GM19467 (cell line): ENCODE results near the gene USP34.

Experiments
- ATAC-seq: cut with Tn5 transposase; IDR thresholded peaks from one replicate; pipeline ENCODE4 v1.9.1; 2021; ENCODE audit warnings: mild to moderate bottlenecking, moderate library complexity; ENCODE audit not compliant: unreplicated experiment

The USP34 gene

DNA sequence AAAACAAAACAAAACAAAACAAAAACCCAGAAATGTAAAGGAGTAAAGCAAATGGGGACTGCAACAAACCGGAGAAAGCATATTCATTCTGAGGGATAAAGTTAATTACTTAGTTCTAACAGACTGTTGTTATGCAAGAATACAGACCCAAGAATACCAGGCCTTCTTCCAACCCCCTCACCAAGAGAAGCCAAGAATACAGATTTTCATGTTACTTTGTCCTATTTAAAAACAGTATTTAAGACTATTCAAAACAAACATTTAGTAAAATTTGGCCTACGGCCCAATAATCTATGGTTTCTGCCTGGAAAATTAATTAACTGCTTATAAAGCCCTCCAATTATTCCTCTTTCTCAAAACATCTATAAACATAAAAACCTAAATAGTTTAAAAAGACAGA lies 91.4 kb downstream of the USP34 start:
- ATAC-seq, result no peak

GRCh38 chr2:61378281-61378680 lies 92.6 kb downstream of the USP34 start:
- no peak for ATAC-seq

DNA sequence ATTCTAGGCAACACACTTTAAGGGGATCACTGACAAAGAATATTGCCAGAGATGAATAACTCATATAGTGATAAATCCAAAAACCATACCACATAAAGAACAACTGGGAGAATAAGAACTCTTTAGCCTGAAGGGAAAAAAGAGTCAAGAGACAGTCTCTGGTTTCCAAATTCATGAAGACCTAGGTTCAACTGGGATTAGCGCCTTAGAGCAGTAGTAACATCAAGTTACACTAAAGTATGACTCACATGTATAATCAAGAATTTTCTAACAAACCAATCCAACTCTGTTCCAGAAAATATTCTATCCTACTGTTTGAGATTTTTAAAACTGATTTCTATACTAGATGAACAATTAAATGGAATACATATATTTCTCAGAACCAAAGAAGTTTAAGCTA lies 93.8 kb downstream of the USP34 start:
- ATAC-seq, result no peak

- ATAC-seq, result no peak
Measured at GRCh38 chr2:61376211-61376610, 94.7 kb downstream of the USP34 start.

GRCh38 chr2:61371027-61371426 lies 99.9 kb downstream of the USP34 start:
- no peak for ATAC-seq

- no peak for ATAC-seq
Measured at GRCh38 chr2:61368687-61369665, 101.9 kb downstream of the USP34 start.

- ATAC-seq, result no peak
Measured at GRCh38 chr2:61367177-61367576, 103.7 kb downstream of the USP34 start.

GRCh38 chr2:61363580-61363979 lies 107.3 kb downstream of the USP34 start:
- ATAC-seq, result no peak

DNA sequence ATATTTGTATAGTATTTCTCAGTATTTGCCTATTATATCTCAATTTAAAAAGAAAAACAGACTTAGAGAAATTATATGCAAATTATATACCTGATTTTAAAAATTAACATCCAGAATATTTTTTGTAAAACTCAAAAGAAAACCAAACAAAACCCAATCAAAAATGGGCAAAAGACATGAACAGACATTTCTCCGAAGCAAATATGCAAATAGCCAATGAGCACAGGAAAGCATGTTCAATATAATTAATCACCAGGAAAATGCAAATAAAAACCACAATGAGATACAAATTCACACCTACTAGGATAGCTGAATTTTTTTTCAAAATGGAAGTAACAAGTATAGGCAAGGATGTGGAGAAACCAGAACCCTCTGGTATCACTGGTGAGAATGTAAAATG lies 108.0 kb downstream of the USP34 start:
- no peak for ATAC-seq

GRCh38 chr2:61361068-61361467 lies 109.8 kb downstream of the USP34 start:
- ATAC-seq, result no peak

DNA sequence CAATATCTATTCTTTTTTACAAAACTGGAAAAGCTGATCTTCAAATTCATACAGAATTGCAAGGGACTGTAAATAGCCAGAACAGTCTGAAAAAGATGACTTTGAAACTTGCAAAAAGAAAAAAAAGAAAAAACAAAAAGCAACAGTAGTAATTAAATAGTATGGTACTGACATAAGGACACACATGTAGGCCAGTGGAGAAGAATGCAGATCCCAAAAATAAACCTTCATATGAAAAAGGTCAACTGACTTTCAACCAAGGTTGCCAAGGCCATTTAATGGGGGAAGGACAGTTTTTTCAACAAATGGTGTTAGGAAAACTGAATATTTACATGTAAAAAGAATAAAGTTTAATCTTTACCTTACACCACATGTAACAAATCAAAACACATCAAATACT lies 111.8 kb downstream of the USP34 start:
- no peak for ATAC-seq

- no peak for ATAC-seq
Measured at GRCh38 chr2:61357681-61358080, 113.2 kb downstream of the USP34 start.

GRCh38 chr2:61356958-61357350 lies 113.9 kb downstream of the USP34 start:
- ATAC-seq, result no peak

DNA sequence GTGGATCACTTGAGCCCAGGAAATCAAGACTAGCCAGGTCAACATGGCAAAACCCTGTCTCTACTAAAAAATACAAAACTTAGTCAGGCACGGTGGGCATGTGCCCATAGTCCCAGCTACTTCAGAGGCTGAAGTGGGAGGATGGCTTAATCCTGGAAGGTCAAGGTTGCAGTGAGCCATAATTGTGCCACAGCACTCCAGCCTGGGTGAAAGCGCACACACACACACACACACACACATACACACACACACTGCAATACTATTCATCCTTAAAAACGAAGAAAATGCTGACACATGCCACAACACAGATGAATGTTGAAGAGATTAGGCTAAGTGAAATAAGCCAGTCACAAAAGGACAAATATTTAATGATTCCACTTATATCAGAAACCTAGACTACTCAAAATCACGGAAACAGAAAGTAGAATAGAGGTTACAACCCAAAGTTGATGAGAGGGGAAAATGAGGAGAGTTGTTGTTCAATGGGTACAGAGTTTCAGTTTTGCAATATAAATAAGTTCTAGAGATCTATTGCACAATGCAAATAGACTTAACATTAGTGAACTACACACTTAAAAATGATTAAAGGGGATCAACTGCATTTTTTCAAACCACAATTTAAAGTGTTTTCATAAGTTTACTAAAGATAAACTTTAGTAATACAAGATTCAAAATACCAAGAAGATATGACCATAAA lies 114.5 kb downstream of the USP34 start:
- no peak for ATAC-seq

GRCh38 chr2:61354543-61355197 lies 116.2 kb downstream of the USP34 start:
- no peak for ATAC-seq

DNA sequence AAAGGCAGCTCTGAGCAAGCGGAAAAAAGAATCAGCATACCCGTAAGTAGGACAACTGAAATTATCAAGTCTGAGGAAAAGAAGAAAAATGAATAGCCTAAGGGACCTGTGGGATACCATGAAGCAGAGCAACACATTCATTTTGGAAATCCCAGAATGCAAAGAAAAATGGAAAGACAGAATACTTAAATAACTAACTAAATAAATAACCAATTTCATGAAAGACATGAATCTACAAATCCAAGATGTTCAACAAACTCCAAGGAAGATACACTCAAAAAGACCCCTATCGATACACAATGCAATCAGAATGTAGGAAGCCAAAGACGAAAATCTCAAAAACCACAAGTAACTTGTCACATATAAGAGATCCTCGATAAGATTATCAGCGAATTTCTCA lies 117.0 kb downstream of the USP34 start:
- ATAC-seq, result no peak

DNA sequence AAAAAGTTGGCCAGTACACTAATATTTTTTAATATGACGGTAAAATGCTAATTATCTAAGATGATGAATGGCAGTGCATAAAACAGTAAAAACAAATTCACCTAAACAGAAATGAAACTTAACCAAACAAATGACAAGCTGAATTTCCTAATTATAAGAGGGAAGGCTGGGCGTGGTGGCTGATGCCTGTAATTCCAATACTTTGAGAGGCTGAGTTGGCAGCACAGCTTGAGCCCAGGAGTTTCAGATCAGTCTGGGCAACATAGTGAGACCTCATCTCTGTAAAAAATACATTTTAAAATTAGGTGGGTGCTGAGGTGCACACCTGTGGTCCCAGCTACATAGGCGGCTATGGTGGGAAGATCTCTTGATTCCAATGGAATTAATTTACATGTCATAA lies 120.1 kb downstream of the USP34 start:
- ATAC-seq, result no peak

GRCh38 chr2:61343141-61343540 lies 127.7 kb downstream of the USP34 start:
- ATAC-seq, result no peak

- ATAC-seq, result no peak
Measured at GRCh38 chr2:61340242-61340641, 130.6 kb downstream of the USP34 start.

- no peak for ATAC-seq
Measured at GRCh38 chr2:61338447-61338846, 132.4 kb downstream of the USP34 start.

DNA sequence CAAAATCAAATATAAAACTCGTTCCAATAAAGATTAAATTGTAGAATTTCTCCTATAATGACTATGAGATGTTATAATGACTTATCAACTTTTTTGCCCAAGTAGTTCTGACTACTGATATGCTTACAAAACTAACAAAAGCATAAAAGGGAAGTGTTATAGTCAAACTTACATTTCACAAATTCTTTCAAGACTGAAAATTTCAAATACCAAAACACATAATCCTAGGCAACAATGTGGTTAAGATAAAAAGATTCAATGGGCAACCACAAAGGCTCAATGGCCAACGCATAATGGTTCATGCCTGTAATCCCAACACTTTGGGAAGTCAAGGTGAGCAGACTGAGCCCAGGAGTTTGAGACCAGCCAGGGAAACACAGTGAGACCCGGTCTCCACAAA lies 135.7 kb downstream of the USP34 start:
- no peak for ATAC-seq

GRCh38 chr2:61334466-61334865 lies 136.4 kb downstream of the USP34 start:
- ATAC-seq, result no peak
